SK-N-SH treated with all-trans-retinoic acid at 6 μM for 48 hours (cell line): ENCODE data around the gene IQSEC1.

Experiments
- BACH2 ChIP-seq: fragments of 250-450 bp; sonication (Bioruptor Pico); IDR thresholded peaks from 2 replicates; pipeline ENCODE4 v1.9.0; 2021; ENCODE audit warnings: mild to moderate bottlenecking, borderline replicate concordance
- ESRRG ChIP-seq: fragments of 250-450 bp; sonication (Bioruptor Pico); IDR thresholded peaks from 2 replicates; pipeline ENCODE4 v1.6.1; 2021; ENCODE audit warnings: mild to moderate bottlenecking
- OSR1 ChIP-seq: fragments of 250-450 bp; sonication (Bioruptor Pico); IDR thresholded peaks from 2 replicates; pipeline ENCODE4 v1.8.0; 2022; ENCODE audit warnings: moderate library complexity, mild to moderate bottlenecking, inconsistent platforms
- PATZ1 ChIP-seq: fragments of 250-450 bp; sonication (Bioruptor Pico); IDR thresholded peaks from 2 replicates; pipeline ENCODE4 v1.8.0; 2020; ENCODE audit warnings: mild to moderate bottlenecking, moderate library complexity, borderline replicate concordance
- RARB ChIP-seq: fragments of 250-450 bp; sonication (Bioruptor Pico); IDR thresholded peaks from 2 replicates; pipeline ENCODE4 v1.8.0; 2021; ENCODE audit warnings: mild to moderate bottlenecking, moderate library complexity
- SNAI2 ChIP-seq: fragments of 250-450 bp; sonication (Bioruptor Pico); IDR thresholded peaks from 2 replicates; pipeline ENCODE4 v1.5.0; 2020; ENCODE audit warnings: mild to moderate bottlenecking, moderate library complexity
- TSHZ2 ChIP-seq: fragments of 250-450 bp; sonication (Bioruptor Pico); IDR thresholded peaks from 2 replicates; pipeline ENCODE4 v1.5.0; 2020; ENCODE audit warnings: mild to moderate bottlenecking, moderate library complexity
- ZC3H10 ChIP-seq: fragments of 250-450 bp; sonication (Bioruptor Pico); IDR thresholded peaks from 2 replicates; pipeline ENCODE4 v1.5.1; 2021; ENCODE audit warnings: mild to moderate bottlenecking, moderate library complexity
- ZFP30 ChIP-seq: fragments of 450-650 bp; formaldehyde crosslinking; IDR thresholded peaks from 2 replicates; pipeline ENCODE4 v1.5.0; 2022; ENCODE audit warnings: mild to moderate bottlenecking, moderate library complexity
- ZNF565 ChIP-seq: fragments of 450-650 bp; formaldehyde crosslinking; conservative IDR thresholded peaks from 2 replicates; pipeline ENCODE4 v1.5.0; 2020; ENCODE audit warnings: low read depth, mild to moderate bottlenecking, moderate library complexity

GRCh38 chr3:12979947-12980487 lies 93.2 kb downstream of the IQSEC1 start:
- TF ChIP-seq PATZ1 (CRISPR knock-in tag), result no peak
- TF ChIP-seq OSR1 (CRISPR knock-in tag), result no peak
- TF ChIP-seq TSHZ2 (CRISPR knock-in tag), result no peak
- no peak for TF ChIP-seq ZC3H10 (CRISPR knock-in tag)
- no peak for TF ChIP-seq RARB (CRISPR knock-in tag)
- no peak for TF ChIP-seq BACH2 (CRISPR knock-in tag)
- TF ChIP-seq SNAI2 (CRISPR knock-in tag), result no peak
- TF ChIP-seq ZNF565, result no peak
- TF ChIP-seq ZFP30 (CRISPR knock-in tag), result no peak
- TF ChIP-seq ESRRG (CRISPR knock-in tag), result no peak
